Neutrophil (primary cell): ENCODE measurements around the gene CC2D1B.

Source experiments
- H3K27ac ChIP-seq: fragments of 200-600 bp; sonication (generic); 2 replicates; pipeline ENCODE4 v1.5.1; 2016; ENCODE audit warnings: mild to moderate bottlenecking, moderate library complexity
- H3K27me3 ChIP-seq: fragments of 200-600 bp; sonication (generic); 2 replicates; pipeline ENCODE4 v1.6.0; 2016; ENCODE audit warnings: mild to moderate bottlenecking
- H3K36me3 ChIP-seq: fragments of 200-600 bp; sonication (generic); 2 replicates; pipeline ENCODE4 v1.5.1; 2017
- H3K4me1 ChIP-seq, 2 experiments: fragments of 200-600 bp in 1 of 2; sonication (generic) in 1 of 2; 1 replicate in 1 of 2; 2 replicates in 1 of 2; pipeline versions ENCODE4 v1.5.1 to v1.6.1; 2013 to 2016; ENCODE audit warnings: low read depth in 1 of 2, low read length in 1 of 2, mild to moderate bottlenecking in 1 of 2, moderate library complexity in 1 of 2; ENCODE audit not compliant: control insufficient read depth in 1 of 2, insufficient read depth in 1 of 2
- H3K4me3 ChIP-seq, 2 experiments: fragments of 200-600 bp in 1 of 2; sonication (generic) in 1 of 2; 1 replicate in 1 of 2; 2 replicates in 1 of 2; pipeline ENCODE4 v1.5.1; 2013 to 2016; ENCODE audit warnings: low read depth in 1 of 2, low read length in 1 of 2, mild to moderate bottlenecking in 1 of 2, moderate library complexity in 1 of 2
- H3K9me3 ChIP-seq: fragments of 200-600 bp; sonication (generic); 2 replicates; pipeline ENCODE4 v1.5.1; 2016
- TF ChIP-seq, protein P1 (sequence below): fragments of 200-600 bp; sonication (generic); IDR thresholded peaks from 2 replicates; pipeline ENCODE4 v1.5.1; 2016; ENCODE audit warnings: antibody characterized with exemption

Gene CC2D1B

DNA sequence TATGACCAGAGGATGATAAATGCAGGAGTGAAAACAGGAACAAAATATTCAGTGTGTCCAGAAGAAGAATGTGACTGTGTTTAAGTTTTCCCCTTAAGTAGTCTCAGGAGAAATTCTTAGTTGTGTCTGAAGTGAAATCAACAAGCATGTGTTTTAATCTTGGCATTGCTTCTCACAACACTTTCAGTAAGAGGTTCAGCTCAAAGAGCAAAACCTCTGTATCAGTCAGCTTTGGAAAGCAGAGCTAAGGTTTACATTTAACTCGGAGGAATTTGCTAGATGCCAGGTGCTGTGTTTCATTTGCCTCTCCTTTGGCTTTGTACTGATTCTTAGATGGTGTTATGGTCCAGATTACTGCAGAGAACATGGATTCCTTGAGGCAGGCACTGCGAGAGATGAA lies 28.6 kb downstream of the CC2D1B start:
- Histone ChIP-seq H3K27ac (no peak overlapping the region), H3K4me1 (no peaks in the 10 kb centered on the region), H3K36me3 (no peaks in the 10 kb centered on the region), H3K9me3 (no peaks in the 10 kb centered on the region), H3K4me3 (no peak overlapping the region), H3K27me3 (no peaks in the 10 kb centered on the region)
- TF ChIP-seq, protein P1, sequence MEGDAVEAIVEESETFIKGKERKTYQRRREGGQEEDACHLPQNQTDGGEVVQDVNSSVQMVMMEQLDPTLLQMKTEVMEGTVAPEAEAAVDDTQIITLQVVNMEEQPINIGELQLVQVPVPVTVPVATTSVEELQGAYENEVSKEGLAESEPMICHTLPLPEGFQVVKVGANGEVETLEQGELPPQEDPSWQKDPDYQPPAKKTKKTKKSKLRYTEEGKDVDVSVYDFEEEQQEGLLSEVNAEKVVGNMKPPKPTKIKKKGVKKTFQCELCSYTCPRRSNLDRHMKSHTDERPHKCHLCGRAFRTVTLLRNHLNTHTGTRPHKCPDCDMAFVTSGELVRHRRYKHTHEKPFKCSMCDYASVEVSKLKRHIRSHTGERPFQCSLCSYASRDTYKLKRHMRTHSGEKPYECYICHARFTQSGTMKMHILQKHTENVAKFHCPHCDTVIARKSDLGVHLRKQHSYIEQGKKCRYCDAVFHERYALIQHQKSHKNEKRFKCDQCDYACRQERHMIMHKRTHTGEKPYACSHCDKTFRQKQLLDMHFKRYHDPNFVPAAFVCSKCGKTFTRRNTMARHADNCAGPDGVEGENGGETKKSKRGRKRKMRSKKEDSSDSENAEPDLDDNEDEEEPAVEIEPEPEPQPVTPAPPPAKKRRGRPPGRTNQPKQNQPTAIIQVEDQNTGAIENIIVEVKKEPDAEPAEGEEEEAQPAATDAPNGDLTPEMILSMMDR: no peak

DNA sequence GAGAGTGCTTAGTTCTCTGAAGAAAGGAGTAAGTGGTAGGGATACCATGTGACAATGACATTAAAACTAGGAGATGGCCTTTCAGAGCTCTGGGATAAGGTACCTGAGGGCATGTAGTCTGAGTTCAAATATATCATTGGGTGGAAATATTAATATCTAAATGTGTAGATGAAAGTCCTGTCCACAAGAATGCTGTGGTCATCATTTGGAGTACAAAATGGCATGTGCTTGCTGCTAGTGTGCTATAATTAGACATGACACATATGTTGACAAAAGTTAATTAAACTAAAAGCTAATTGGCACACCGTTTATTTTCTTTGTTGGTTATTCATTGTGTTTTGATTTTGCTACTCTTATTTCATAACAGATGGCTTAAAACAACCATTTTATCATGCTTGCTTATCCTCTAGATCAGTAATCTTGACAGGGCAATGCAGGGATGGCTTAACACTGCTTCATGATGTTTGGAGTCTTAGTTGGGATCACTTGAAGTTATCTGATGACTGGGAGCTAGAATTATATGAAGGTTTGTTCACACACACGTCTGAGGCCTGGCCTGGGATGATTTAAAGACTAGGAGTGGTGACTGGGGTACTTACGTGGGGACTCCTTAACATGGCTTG lies 31.0 kb downstream of the CC2D1B start:
- Histone ChIP-seq H3K27ac (no peak overlapping the region), H3K4me1 (no peaks in the 10 kb centered on the region), H3K27me3 (no peaks in the 10 kb centered on the region), H3K36me3 (no peaks in the 10 kb centered on the region), H3K4me3 (no peak overlapping the region), H3K9me3 (no peaks in the 10 kb centered on the region)
- TF ChIP-seq, protein P1: no peak

DNA sequence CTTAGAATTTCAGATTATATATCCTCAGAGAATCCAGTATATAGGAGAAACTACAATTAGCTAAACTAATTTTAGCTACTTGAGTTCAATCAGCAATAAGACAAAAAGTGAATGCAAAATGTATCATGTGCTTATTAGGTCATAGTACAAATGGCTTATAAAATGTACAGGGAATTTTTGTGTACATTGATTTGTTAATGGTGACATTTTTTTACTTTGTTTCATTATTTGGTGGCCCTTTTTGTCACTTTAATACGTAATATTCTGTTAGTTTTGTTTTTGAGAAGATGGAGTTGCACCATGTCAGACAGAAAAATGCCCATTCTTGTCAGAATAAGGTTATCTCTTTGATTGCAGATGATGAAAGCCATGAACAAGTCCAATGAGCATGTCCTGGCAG lies 33.6 kb downstream of the CC2D1B start:
- Histone ChIP-seq H3K9me3 (no peaks in the 10 kb centered on the region), H3K4me1 (no peaks in the 10 kb centered on the region), H3K27me3 (no peaks in the 10 kb centered on the region), H3K36me3 (no peaks in the 10 kb centered on the region), H3K4me3 (no peak overlapping the region), H3K27ac (no peak overlapping the region)
- TF ChIP-seq, protein P1: no peak

DNA sequence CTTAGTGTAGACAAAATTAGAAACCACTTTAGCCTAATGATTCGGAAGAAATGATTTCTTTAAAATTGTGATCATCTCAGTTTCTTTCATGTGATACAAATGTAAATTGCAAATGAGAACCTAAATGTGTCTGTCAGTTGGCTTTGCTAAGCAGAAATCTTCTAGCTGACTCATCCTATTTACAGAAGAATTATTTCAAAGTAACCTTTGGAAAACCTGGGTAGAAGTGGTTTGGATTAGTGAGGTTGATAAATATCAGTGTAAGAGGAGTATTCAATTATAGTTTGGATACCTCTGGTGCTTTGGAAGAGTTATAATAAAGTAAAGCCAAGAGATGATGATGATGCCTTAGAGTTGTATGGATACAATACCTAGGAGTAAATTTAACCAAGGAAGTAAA lies 37.4 kb downstream of the CC2D1B start:
- Histone ChIP-seq H3K27ac (no peak overlapping the region), H3K4me1 (no peaks in the 10 kb centered on the region), H3K27me3 (no peaks in the 10 kb centered on the region), H3K36me3 (no peaks in the 10 kb centered on the region), H3K4me3 (no peak overlapping the region), H3K9me3 (no peaks in the 10 kb centered on the region)
- TF ChIP-seq, protein P1: no peak

DNA sequence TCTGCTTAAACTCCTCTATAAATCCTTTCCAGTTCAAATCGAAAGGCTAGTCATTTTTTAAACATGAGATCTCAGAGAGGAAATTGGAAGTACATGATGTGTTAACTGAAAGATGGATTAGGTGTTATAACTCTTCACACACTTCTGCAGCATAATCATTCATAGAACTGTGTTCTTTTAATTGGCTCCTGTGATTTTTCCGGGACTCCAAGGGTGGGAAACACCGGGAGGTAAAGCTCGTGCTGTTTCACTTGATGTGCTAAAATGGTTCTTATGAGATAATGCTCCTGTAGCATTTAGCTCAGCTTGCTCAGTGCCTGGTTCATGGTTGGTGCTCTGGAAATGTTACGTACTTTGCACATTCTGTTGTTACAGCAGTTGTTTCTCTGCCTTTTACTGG lies 40.2 kb downstream of the CC2D1B start:
- Histone ChIP-seq H3K27ac (no peak overlapping the region), H3K27me3 (no peaks in the 10 kb centered on the region), H3K36me3 (no peaks in the 10 kb centered on the region), H3K9me3 (no peaks in the 10 kb centered on the region), H3K4me1 (no peaks in the 10 kb centered on the region), H3K4me3 (no peak overlapping the region)
- TF ChIP-seq, protein P1: no peak

DNA sequence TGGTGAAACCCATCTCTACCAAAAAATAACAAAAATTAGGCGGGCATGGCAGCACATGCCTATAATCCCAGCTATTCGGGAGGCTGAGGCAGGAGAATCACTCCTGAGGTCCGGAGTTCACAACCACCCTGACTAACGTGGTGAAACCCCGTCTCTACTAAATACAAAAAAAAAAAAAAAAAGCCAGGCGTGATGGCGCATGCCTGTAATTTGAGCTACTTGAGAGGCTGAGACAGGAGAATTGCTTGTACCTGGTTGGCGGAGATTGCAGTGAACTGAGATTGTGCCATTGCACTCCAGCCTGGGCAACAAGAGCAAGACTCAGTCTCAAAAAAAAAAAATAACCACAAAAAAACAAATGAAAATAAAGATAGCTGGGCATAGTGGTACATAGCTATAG lies 42.3 kb downstream of the CC2D1B start:
- no peak overlapping the region for H3K4me3 ChIP-seq
- no peaks in the 10 kb centered on the region for H3K27me3 ChIP-seq
- H3K9me3 ChIP-seq: no peaks in the 10 kb centered on the region
- TF ChIP-seq, protein P1: no peak
- H3K27ac ChIP-seq: no peak overlapping the region
- no peaks in the 10 kb centered on the region for H3K36me3 ChIP-seq
- no peaks in the 10 kb centered on the region for H3K4me1 ChIP-seq
